ENCODE measurements around the gene SLC25A48. TPM values are rescaled to one million over a fixed set of nuclear protein-coding genes. Genes with fewer than 3 reads are reported as not detected.

SLC25A48 gene
- total RNA-seq, 1 donor from 2014 or later = 0.52 TPM

DNA sequence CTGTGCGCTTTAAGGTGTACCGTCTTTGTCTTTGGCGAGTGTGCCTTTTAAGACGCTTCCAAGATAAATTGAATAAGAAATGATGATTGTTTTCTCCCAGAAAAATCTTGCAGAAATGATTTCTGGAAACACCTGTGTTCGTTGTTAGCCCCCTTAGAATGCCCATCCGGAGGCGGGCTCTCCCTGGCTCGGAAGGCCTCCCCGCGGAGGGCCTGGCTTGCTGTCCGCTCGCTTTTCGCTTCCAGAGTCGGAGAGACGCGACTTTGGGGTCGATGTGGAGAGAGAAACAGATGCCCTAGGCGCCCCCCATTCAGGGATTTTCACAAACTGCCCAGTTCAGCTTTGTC, 96.5 kb downstream of the SLC25A48 start:
- H3K9me3 ChIP-seq (ENCODE audit: control insufficient read depth in 3 of 3, low read length in 3 of 3) = no peaks in the 10 kb centered on the region
- peaks cover 19 to 34% (median 25%) of the 10 kb centered on the region in 3 donors for H3K27me3 ChIP-seq (ENCODE audit: control insufficient read depth in 3 of 3, insufficient read depth in 3 of 3, low read length in 3 of 3)
- H3K4me3 ChIP-seq (ENCODE audit: low read length in 3 of 3) = no peak overlapping the region
- no peaks in the 10 kb centered on the region for H3K36me3 ChIP-seq (ENCODE audit: control insufficient read depth in 3 of 3, insufficient read depth in 3 of 3, low read length in 3 of 3)
- no peak overlapping the region for H3K27ac ChIP-seq (ENCODE audit: low read depth, low read length)
- no peak overlapping the region for H3K9ac ChIP-seq (ENCODE audit: low read depth in 1 of 3, low read length in 3 of 3)
- no peaks in the 10 kb centered on the region for H3K4me1 ChIP-seq (ENCODE audit: control insufficient read depth in 3 of 3, insufficient read depth in 3 of 3, low read length in 3 of 3)

DNA sequence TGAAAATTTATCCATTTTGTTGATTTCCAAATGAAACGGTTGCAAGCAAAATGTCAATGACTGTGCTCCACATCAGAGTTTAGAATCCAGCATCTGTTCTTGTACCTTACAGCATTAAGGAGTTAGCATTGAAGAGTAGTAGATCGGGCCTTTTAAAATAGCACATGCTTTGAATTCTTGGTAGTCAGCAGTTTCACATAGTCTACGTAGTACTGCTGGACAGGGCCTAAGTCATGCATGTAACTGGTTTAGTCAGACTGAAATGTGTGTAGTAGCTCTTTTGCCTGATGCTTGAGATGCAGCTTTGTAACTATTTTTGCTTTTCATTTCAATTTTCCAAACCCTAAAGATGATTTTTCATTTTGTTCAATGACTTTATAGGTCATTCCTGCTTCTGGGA, 100.5 kb downstream of the SLC25A48 start:
- Histone ChIP-seq H3K27me3 (ENCODE audit: control insufficient read depth in 3 of 3, insufficient read depth in 3 of 3, low read length in 3 of 3) (peaks cover 16 to 17% (median 17%) of the 10 kb centered on the region in 3 donors), H3K9me3 (ENCODE audit: control insufficient read depth in 3 of 3, low read length in 3 of 3) (no peaks in the 10 kb centered on the region), H3K4me1 (ENCODE audit: control insufficient read depth in 3 of 3, insufficient read depth in 3 of 3, low read length in 3 of 3) (no peaks in the 10 kb centered on the region), H3K9ac (ENCODE audit: low read depth in 1 of 3, low read length in 3 of 3) (no peak overlapping the region), H3K27ac (ENCODE audit: low read depth, low read length) (no peak overlapping the region), H3K4me3 (ENCODE audit: low read length in 3 of 3) (no peak overlapping the region), H3K36me3 (ENCODE audit: control insufficient read depth in 3 of 3, insufficient read depth in 3 of 3, low read length in 3 of 3) (no peaks in the 10 kb centered on the region)

DNA sequence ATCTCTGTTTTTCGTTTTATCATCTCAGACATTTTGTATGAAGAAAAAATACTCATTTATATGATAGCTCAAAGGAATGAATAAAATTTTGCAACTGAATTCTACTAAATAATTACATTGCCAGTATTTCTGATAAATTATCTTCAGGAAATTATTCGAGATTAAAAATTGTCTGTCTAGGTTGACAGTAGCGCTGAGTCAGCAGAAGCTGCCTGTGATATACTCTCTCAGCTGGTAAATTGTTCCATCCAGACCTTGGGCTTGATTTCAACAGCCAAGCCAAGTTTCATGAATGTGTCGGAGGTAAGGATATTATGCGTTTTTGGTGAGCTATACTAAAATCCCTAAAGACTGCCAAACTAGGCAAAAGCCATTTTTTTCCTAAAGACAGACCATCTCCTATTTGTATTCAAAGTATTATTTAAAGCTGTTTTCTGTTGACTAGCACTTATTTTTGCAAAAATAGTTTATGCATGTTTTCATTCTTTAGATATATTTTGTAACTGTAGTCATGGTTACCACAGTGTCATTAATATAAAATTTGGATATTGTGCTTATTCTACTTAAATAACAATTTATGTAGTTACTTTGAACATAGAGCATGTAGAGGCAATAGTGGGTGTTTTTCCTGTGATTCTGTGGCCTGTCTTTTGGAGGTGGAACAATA, 102.9 kb downstream of the SLC25A48 start:
- Histone ChIP-seq H3K36me3 (ENCODE audit: control insufficient read depth in 3 of 3, insufficient read depth in 3 of 3, low read length in 3 of 3) (no peaks in the 10 kb centered on the region), H3K9me3 (ENCODE audit: control insufficient read depth in 3 of 3, low read length in 3 of 3) (no peaks in the 10 kb centered on the region), H3K27me3 (ENCODE audit: control insufficient read depth in 3 of 3, insufficient read depth in 3 of 3, low read length in 3 of 3) (peaks cover 0 to 2% (median 0%) of the 10 kb centered on the region in 3 donors), H3K4me1 (ENCODE audit: control insufficient read depth in 3 of 3, insufficient read depth in 3 of 3, low read length in 3 of 3) (no peaks in the 10 kb centered on the region), H3K4me3 (ENCODE audit: low read length in 3 of 3) (no peak overlapping the region), H3K9ac (ENCODE audit: low read depth in 1 of 3, low read length in 3 of 3) (no peak overlapping the region), H3K27ac (ENCODE audit: low read depth, low read length) (no peak overlapping the region)

Small RNA genes within 50 kb of the gene (small RNA-seq; reads per million reads assigned to genes)
- gene MIR5692C1 = not detected

Other genes starting within 250 kb of the SLC25A48 start
- not detected for gene IL9, start 61.2 kb downstream of the SLC25A48 start, total RNA-seq
- gene LECT2, start 120.3 kb downstream of the SLC25A48 start, total RNA-seq = not detected
- gene TGFBI, start 194.3 kb downstream of the SLC25A48 start, total RNA-seq = 204 TPM

All from skeletal muscle tissue (tissue), 5 donors.